GM19455 (cell line): ENCODE results near the gene KCNQ1OT1.

ENCODE experiments used
- ATAC-seq: cut with Tn5 transposase; IDR thresholded peaks from one replicate; pipeline ENCODE4 v1.9.1; 2021; ENCODE audit not compliant: unreplicated experiment

KCNQ1OT1 gene

DNA sequence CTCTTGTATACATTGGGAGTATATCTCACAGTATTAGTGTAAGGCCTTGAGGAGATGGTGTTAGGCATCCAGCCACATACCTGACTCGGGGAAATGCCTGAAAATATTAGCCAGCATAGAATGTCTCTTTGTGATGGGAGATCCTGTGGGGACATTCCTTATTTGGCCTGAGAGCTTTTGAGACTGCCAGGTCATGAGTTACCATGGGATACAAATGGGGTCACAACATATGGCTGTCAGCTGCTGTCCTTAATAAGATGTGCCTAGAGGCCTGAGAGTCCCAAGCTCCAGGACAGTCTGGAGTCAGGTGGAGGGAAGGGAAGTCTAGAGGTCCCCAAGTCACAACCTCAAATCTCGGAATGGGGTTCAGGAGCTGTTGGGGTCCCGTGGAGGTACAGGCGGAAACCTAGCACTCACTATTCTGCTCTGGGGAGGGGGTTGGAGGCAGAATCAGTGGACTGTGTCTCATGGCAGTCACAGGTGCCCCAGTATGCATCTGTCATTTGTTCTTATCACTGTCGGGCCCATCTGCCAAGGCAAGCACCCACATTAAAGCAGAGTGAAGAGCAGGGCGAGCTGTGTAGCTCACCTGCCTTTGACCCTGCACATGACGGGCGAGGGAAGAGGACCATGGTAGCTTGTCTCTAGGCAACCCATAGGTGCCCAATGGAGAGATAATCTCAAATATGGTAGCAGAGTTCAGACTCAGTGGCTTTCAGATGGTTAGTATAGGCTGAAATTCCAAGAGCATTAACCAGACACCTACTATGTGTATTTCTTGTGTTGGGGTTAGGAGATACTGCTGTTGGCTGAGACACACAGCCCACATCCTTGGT lies 29.9 kb downstream of the KCNQ1OT1 start:
- ATAC-seq = no peak

DNA sequence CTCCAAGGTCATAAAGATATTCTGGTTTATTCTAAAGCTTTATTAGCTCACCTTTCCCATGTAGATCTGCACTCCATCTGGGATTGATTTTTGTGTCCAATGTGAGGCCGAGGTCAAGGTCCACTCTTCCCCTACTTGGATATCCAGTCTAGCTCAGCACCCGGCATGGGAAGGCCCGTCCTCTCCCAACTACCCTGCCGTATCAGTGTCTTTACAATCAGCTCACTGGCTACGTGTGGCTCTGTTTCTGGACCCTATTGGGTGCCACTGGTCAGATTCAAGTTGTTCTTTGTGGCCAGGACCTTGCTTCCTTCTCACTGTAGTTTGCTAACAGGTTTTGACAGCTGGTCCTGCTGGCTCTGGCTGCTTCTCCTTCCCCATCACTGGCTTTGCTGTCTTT lies 30.9 kb downstream of the KCNQ1OT1 start:
- no peak for ATAC-seq

DNA sequence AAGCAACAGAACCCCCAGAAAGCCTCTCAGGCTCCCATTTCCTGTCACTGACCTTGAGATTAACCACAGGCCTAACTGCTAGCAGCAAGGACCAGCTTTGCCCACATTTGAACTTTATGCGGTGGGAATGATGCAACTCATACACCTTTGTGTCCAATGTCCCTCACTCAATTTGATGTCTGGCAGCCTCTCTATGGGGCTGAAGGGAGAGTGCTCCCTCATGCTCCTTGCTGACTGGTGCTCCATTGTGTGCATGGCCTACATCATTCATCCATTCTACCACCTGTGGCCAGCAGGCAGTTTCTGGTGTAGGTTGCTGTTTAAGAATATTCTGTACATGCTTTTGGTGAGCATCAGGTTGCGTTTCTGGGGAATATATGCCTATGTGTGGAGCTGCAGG lies 31.9 kb downstream of the KCNQ1OT1 start:
- no peak for ATAC-seq

DNA sequence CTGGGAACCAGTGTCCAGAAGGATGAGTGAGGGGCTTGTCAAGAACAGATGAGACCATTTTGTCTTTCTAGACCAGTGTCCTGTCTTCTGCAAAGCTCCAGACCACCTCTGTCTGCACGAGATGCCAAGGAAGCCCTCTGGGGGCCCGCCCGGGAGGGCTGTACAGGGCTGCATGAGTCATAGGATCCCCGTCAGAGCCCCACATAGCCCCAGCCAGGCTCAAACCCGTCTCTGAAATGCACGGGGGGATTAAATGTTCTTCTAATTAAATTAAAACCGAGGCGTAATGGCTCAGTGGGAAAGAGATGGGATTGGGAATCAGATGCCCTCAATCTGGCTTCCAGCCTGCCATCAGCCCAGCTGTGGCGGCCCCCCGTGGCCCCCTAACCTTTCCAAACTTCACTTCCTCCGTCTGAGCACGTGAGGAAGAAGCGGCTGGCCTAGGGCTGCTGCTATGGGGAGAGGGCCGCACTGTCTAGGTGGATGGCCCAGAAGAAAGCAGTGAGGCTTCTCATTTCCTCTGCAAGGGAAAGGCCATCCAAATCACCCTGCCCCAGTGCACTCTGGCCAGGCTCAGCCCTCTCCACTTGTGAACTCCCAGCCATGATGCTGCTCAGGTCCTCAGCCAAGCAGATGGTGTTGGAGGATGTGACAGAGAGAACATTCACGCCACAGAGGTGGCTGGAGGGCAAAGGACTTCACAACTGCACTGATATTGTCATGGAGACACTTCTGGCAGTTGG lies 32.8 kb downstream of the KCNQ1OT1 start:
- ATAC-seq = no peak

DNA sequence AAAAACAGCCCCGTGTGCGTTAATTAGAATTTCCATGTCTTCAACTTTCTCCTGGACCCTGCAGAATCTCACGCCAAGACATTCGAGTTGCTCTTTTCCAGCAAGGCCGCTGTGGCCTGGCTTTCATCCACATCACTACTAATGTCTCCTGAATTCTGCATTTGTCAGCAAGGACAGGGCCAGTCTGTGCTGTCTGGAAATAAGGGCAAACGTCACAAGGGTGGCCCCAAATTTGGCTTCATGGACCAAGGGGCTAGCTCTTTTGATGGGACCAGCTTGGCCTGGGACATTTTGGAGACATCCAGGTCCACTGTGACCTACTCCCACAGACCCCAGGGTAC lies 33.4 kb downstream of the KCNQ1OT1 start:
- ATAC-seq = no peak

DNA sequence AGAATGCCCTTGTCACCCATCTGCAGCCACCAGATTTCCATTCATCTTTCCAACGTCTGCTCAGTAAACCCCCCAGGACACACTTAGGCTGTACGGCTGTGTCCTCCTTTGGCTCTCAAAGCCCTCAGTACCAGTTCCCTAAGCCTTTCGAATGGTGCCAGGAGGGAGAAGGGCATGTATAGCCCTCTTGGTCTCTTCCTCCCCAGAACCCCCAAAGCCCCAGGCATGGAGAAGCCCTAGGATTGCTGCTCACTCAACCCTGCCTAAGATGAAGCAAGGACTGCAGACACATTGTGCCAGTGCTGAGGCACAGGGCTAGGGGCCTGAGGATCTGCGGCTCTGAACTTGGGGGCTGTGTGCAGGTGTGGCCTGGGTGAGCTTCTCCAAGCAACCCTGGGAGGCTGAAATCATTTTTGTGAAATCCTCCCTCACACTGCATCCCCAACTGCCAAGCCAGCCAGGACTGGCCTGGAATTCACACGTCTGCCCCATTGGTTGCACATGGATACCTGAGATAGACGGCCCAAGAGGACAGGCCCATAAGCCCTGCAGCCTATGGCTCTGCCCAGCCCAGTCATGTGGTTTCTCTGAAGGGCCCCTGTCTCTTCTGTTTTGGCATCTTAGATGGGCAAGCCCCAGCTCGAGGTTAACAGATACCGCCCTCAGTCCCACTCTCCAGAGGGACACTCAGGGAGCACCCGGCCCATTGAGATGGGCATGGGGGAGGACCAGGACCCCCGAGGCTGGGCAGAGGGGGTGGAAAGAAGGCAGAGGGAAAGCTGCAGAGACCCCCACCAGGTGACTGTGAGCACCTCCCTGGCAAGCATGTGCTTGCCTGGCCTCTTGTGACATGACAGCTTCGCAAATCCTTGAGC lies 34.0 kb downstream of the KCNQ1OT1 start:
- ATAC-seq = no peak

DNA sequence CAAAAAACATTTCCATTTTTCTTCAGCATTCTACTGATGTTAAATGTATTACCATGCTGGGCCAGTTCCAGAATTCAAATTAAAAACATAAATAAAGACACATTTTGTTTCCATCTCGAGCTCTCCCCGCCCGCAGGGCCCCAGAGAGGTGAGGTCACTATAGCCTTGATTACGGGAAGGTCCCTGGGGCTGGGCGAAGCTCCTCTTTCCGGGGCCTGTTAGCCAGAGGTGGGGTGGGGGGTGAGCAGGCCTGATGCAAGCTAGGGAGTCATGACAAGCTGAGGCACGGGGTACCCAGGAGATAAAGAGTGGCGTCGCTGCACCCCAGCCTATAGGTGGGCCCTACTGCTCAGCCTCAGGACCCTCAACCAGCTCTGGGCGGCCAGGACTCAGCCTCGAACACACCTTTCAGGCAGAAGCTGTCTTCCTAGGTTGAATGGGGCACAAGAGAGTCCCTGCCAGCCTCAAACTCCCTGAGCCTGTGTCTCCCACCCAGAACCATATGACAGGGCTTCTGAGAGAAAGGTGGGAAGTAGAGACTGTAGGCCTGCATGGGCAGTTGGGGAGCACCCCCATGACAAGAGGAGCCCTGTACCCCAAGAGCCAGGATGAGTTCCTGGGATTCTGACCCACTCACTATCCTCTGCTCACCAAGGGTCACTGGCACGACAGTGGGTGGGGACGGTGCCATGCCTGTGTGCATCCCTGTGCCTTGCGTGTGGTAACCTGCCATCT lies 34.8 kb downstream of the KCNQ1OT1 start:
- ATAC-seq = no peak

DNA sequence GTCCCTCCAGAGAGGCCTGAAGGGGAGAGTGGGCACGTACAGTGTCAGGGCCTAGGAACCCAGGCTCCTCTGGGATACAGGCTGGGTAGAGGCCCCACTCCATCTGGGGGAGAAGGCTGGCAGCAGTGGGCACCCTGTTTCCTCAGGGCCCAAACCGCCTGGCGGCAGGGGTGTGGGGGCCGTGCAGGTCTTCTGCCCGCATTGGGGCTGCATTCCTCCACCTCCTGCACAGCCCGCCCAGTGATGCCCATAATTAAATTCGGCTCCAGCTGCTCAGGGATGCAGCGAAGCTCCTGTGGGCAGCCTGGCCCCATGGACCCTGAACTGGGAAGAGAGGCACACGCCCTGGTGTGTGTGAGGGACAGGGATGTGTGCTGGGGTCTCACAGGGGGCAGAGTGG lies 35.4 kb downstream of the KCNQ1OT1 start:
- no peak for ATAC-seq

DNA sequence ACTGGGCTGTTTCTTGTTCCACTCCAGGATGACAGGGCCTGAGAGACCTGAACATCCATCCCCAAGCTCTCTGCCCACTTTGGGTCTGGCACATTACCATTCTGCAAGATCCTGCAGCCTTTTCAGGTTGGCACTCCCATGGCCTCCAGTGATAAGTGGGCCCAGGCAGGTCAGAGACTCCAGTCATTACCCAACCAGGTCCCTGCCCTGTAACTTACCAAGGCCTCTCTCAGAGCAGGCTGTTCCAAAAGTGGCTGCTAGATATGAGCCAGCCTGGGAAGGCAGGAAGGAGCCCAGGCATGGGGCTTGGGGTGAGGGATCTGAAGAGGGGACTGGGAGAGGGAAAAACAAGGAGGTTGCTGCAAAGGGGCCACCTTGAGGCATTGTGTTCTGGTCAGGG lies 35.9 kb downstream of the KCNQ1OT1 start:
- no peak for ATAC-seq

DNA sequence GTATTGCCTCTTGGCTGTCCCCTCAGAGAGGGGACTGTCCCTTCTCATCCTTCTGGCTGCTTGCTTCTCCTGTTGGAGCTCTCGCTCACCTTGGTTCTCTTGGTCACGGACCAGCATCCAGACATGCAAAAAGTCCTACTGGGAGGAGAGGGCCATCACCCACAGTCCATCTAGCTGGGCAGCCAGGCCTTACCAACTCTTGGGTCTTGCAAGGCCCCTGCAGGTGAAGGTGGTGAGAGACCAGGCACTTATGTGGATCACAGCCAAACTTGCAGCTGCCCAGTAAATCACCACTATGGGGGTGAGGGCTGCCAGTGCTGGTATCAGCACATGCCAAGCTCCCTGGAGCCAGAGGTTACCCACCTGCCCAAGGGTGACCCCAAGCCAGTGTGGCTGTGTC lies 36.3 kb downstream of the KCNQ1OT1 start:
- ATAC-seq = no peak

DNA sequence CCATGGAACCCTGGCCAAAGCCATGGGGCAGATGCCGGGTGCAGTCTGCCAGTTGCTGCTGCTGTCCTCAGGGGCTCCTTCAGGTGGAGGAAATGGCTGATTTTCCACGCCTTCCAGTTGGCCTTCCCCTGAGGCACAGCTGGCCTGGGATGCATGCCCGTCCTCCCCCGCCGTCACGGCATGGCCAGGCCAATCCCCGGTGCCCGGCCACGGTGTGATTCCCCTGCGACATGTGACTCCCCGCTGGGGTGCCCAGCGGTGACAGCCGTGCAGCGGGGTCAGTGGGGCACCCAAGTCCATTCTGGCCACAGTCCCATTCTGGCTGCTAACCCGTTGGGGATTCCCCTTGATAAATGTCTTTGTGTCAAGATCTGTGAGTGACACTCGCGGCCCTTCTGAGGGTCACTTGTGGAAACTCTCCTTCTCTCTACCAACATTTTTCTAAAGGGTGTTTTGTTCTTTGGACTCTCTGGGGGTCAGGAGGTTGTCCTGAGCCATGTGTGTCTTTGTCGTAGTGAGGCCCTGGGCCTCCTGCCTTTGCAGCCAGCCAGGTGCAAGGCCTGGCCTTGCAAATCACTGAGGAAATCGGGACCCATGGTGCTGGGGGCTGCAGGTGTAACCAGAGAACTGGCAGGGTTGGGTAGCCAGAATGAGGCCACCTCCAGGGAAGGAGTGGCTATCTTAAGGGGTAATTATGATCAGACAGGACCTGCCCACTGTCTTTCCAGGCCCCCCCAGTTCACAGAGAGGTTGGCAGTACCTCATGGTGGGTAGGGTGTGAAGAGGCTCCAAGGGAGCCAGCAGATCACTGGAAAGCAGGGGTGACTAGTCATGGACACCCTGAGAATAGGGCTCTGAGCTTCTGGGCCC lies 37.1 kb downstream of the KCNQ1OT1 start:
- no peak for ATAC-seq

DNA sequence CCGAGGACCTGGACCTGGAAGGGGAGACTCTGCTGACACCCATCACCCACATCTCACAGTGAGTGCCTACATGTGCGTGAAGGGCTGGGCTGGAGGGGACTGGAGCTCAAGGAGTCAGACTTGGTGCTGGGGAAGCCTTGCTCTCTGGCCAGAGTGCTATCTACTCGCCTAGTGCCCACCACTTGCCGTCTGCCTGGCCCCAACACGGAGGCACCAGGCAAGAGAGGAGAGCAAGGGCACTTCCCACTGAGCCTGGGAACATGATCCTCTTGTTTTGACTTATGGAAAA lies 37.8 kb downstream of the KCNQ1OT1 start:
- ATAC-seq = no peak

DNA sequence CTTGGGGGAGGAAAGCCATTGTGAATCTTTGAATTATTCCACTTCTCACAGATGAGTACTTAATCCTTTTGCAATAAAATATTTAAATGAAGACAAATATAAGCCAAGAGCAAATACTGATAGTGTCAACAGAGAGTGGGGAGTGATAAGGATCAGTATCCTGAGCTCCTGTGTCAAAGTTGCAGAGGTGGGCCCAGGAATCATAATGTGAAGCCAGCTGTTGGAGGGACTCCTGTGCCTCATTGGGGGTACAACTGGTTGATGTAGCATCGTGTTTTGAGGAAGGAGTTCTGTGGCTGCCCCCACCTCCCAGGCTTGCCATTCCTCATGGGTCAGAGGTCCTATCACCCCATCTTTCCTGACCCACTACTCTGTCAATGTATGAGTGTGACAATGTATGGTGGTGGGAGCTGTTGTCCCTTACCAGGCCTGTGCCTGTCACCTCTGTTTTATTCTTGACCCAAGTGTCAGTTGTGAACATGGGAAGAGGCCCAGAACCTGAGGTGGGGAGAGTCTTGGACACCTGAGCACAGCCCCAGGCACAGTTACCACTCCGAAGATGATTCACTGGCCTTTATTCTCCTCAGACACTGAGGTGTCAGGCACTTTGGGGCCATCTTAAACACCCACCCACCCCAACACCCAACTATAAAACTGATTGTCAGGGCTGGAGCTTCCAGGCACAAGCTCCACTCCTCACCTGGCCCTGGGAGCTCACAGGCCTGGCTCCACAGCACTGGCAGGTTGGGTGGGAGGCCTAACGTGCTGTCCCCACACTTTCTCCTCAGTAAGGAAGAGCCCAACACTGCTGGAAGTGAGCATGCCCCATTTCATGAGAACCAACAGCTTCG lies 38.4 kb downstream of the KCNQ1OT1 start:
- no peak for ATAC-seq

DNA sequence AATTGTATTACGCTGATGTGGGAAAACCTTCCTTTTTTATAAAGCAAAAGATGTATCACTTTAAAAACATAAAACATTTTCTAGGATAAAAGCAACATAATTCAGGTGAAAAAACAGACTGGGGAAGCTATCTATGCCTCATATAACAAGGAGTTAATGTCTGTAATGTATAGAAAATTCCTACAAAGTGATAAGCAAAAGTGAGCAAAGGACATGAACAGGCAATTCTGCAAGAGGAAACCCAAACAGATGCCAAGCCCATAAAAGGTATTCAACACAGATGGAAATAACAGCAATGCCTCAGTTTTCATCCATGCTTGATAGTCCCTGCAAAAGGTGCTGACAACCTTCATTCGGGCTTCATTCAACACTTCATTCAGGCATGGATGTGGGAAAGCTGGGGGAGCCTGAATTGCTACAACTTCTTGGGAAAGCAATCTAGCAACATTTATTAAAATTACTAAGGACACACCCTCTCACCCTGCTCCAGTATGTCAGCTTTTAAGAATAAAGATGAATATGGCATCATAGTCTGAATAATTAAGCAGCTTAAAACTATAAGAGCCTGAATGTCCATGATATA lies 39.3 kb downstream of the KCNQ1OT1 start:
- no peak for ATAC-seq

DNA sequence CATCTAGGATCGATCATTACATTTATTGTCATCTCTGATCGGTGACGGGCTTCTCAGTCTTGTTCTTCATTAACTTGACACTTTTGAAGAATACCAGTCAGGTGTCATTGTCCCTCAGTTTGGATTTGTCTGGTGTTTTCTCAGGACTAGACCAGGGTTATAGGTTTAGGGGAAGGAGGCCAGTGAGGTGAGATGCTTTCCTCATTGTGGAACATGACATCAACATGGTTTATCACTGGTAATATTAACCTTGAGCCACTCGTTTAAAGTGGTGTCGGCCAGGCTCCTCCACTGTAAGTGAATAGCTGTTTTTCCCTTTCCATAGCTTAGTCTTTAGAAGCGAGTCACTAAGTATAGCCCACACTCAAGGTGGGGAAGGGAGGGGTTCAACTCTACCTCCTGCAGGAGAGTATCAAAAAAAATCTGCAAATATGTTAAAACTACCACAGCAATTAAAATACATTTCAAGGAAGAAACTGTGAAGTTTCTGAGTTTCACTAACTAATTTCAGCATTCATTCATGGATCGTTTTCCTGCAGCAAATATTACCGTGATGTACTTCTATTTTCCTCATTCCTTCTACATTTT lies 42.0 kb downstream of the KCNQ1OT1 start:
- no peak for ATAC-seq

DNA sequence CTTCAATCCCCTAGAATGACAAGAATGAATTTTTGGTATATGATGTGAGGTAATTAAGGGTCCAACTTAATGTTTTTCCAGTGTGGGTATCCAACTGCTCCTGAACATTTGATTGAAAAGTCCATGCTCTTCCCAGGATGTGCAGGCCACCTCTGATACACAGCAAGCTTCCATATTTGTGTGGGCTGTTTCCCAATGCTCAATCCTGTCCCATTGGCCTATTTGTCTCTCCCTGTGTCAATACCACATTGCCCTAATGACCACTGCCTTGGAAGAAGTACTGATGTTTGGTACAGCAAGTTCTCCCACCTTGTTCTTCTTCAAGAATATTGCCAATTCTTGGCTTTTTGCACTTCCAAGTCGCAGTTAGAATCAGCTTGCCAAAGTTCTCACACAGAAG lies 42.9 kb downstream of the KCNQ1OT1 start:
- ATAC-seq = no peak

DNA sequence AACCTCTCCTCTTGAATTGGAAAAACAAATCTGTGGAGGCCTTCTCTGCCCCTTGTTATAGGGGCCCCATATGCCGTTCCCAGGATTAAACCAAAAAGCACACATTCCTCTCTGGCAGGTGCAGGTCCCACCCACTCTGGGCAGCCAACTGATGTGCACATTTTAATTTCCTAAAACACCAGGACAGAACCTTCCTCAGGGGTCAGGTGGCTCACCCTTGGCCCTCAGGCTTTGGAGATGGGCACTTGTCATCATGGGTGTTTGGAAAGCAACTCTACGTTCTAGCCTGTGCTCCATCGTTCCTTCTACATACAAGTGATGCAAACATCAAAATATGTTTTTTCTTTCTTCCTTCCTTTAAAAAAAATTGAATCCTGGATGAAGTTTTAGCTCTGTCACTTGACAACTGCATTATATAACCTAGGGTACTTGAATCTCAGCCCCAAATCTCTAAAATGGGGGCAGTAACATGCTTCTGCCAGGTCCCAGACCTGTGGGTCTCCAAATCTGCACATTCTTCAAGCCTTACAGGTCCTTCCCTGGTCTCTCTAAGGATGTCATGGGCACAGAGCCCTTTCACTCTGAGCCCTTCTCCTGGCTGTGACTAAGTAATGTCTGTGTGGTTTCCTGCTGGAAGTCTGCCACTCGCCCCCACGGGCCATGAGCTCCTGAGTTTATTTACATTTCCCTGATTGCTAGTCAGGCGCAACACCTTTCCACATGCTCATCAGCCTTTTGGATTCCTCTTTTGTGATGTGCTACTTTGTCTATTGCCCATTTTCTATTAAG lies 43.8 kb downstream of the KCNQ1OT1 start:
- no peak for ATAC-seq
